WTC11 (cell line): ENCODE results near the gene JAKMIP3.

Experiments used
- ATF6 ChIP-seq: sonication (generic); formaldehyde crosslinking; IDR thresholded peaks from 2 replicates; pipeline ENCODE4 v1.8.1; 2023; ENCODE audit warnings: mild to moderate bottlenecking, missing genetic modification reagents
- CREB1 ChIP-seq: sonication (generic); formaldehyde crosslinking; IDR thresholded peaks from 2 replicates; pipeline ENCODE4 v1.8.0; 2023; ENCODE audit warnings: mild to moderate bottlenecking, missing genetic modification reagents
- CTCF ChIP-seq: fragments of 200-600 bp; IDR thresholded peaks from 2 replicates; pipeline ENCODE4 v1.8.0; 2022; ENCODE audit warnings: antibody characterized with exemption
- FOXP1 ChIP-seq: sonication (generic); formaldehyde crosslinking; IDR thresholded peaks from 2 replicates; pipeline ENCODE4 v1.8.0; 2022; ENCODE audit warnings: missing genetic modification reagents, mild to moderate bottlenecking, moderate library complexity, borderline replicate concordance
- GABPB1 ChIP-seq: sonication (generic); formaldehyde crosslinking; IDR thresholded peaks from 2 replicates; pipeline ENCODE4 v1.8.1; 2023; ENCODE audit warnings: mild to moderate bottlenecking, missing genetic modification reagents
- GTF2I ChIP-seq: fragments of 250-450 bp; sonication (Bioruptor Pico); conservative IDR thresholded peaks from 2 replicates; pipeline ENCODE4 v1.4.0; 2021; ENCODE audit warnings: mild to moderate bottlenecking
- MAX ChIP-seq: sonication (generic); formaldehyde crosslinking; IDR thresholded peaks from 2 replicates; pipeline ENCODE4 v1.8.0; 2022; ENCODE audit warnings: mild to moderate bottlenecking, missing genetic modification reagents
- NFE2L1 ChIP-seq: sonication (generic); formaldehyde crosslinking; IDR thresholded peaks from 2 replicates; pipeline ENCODE4 v1.8.1; 2023; ENCODE audit warnings: missing genetic modification reagents
- NFYB ChIP-seq: sonication (generic); formaldehyde crosslinking; conservative IDR thresholded peaks from 2 replicates; pipeline ENCODE4 v1.8.0; 2022; ENCODE audit warnings: low read depth, missing genetic modification reagents
- SP1 ChIP-seq: sonication (generic); formaldehyde crosslinking; conservative IDR thresholded peaks from 2 replicates; pipeline ENCODE4 v1.8.1; 2022; ENCODE audit warnings: missing genetic modification reagents
- ZBTB21 ChIP-seq: sonication (generic); formaldehyde crosslinking; IDR thresholded peaks from 2 replicates; pipeline ENCODE4 v1.8.1; 2023; ENCODE audit warnings: mild to moderate bottlenecking, missing genetic modification reagents, borderline replicate concordance
- ZNF121 ChIP-seq: sonication (generic); formaldehyde crosslinking; IDR thresholded peaks from 2 replicates; pipeline ENCODE4 v1.8.0; 2023; ENCODE audit warnings: missing genetic modification reagents
- TF ChIP-seq, protein P1 (sequence below): sonication (generic); formaldehyde crosslinking; IDR thresholded peaks from 2 replicates; pipeline ENCODE4 v1.8.1; 2023; ENCODE audit warnings: mild to moderate bottlenecking, missing genetic modification reagents, moderate library complexity

- no peak for TF ChIP-seq MAX
- TF ChIP-seq CTCF = no peak
- TF ChIP-seq GTF2I (CRISPR knock-in tag) = no peak
- TF ChIP-seq GABPB1 (CRISPR knock-in tag) = no peak
- TF ChIP-seq ZNF121 = no peak
- TF ChIP-seq CREB1 (CRISPR knock-in tag) = no peak
- no peak for TF ChIP-seq NFYB (CRISPR knock-in tag)
- no peak for TF ChIP-seq NFE2L1 (CRISPR knock-in tag)
- TF ChIP-seq ATF6 (CRISPR knock-in tag) = no peak
- no peak for TF ChIP-seq SP1 (CRISPR knock-in tag)
- TF ChIP-seq, protein P1, sequence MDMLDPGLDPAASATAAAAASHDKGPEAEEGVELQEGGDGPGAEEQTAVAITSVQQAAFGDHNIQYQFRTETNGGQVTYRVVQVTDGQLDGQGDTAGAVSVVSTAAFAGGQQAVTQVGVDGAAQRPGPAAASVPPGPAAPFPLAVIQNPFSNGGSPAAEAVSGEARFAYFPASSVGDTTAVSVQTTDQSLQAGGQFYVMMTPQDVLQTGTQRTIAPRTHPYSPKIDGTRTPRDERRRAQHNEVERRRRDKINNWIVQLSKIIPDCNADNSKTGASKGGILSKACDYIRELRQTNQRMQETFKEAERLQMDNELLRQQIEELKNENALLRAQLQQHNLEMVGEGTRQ = no peak
- TF ChIP-seq FOXP1 (CRISPR knock-in tag) = no peak
- no peak for TF ChIP-seq ZBTB21 (CRISPR knock-in tag)
These were observed 40.7 kb downstream of the JAKMIP3 start for GRCh38 chr10:132106431-132106830.
